GM12865 (cell line): Measurements from ENCODE around the gene PITRM1.

Experiments used
- DNase-seq: peaks from one replicate; pipeline ENCODE4 v3.0.0; 2010; ENCODE audit warnings: low read depth
- H3K4me3 ChIP-seq: 2 replicates; pipeline ENCODE4 v1.5.1; 2011; ENCODE audit warnings: mild to moderate bottlenecking, low read depth, low read length, control low read depth
- TF ChIP-seq, protein P1 (sequence below): IDR thresholded peaks from 2 replicates; pipeline ENCODE4 v1.5.1; 2011; ENCODE audit warnings: low read length, control low read depth, low read depth, inconsistent platforms; ENCODE audit not compliant: insufficient read depth; ENCODE audit errors: missing control alignments

PITRM1 gene

DNA sequence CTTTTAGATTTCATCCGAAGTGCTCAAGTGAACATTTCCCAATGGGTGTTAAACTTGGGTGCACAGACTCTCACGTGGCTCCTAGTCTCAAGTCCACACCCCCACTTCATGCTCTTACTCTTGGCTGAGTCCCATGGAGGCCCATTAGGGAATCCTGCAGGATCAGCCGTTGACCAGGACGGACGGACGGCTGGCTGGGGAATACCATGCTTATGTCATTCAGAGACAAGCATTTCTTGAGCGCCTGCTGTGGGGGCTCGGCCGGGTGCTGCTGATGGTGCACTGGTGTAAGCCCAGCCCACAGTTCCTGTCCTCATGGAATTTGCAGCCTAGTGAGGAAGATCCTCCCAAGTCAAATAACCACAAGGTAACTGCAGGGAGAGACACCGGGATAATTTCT is 44.7 kb downstream of the PITRM1 start:
- TF ChIP-seq, protein P1, sequence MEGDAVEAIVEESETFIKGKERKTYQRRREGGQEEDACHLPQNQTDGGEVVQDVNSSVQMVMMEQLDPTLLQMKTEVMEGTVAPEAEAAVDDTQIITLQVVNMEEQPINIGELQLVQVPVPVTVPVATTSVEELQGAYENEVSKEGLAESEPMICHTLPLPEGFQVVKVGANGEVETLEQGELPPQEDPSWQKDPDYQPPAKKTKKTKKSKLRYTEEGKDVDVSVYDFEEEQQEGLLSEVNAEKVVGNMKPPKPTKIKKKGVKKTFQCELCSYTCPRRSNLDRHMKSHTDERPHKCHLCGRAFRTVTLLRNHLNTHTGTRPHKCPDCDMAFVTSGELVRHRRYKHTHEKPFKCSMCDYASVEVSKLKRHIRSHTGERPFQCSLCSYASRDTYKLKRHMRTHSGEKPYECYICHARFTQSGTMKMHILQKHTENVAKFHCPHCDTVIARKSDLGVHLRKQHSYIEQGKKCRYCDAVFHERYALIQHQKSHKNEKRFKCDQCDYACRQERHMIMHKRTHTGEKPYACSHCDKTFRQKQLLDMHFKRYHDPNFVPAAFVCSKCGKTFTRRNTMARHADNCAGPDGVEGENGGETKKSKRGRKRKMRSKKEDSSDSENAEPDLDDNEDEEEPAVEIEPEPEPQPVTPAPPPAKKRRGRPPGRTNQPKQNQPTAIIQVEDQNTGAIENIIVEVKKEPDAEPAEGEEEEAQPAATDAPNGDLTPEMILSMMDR: no peak
- DNase-seq: no peak
- no peak overlapping the region for H3K4me3 ChIP-seq

DNA sequence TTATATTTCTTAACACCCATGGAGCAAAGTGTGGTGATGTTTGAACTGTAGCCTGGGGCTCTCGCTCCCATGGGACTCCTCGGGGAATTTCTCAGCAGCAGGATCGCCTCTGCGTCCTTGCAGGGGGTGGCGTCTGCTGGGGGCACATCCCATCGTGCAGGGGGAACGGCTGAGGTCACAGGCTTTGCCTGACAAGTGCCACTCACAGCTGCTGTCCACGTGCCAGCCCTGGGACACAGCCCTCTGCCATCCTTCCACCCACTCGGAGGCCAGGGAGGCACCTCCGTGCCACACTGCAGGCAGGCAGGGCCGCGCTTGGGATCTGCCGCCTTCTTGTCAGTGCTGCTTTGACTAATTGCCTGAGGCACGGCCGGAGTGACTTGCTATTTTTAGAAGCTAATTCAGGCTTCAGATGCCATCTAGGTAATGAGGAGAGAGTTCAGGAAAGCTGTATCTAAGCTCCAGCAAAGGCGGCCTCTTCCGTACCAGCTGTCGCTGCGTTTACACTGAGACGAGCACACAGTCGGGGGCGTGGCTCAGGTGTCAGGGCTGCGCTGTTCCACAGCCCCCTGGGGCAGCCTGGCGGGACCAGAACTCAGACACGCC is 45.7 kb downstream of the PITRM1 start:
- TF ChIP-seq, protein P1: no peak
- no peak overlapping the region for H3K4me3 ChIP-seq
- DNase-seq: no peak

DNA sequence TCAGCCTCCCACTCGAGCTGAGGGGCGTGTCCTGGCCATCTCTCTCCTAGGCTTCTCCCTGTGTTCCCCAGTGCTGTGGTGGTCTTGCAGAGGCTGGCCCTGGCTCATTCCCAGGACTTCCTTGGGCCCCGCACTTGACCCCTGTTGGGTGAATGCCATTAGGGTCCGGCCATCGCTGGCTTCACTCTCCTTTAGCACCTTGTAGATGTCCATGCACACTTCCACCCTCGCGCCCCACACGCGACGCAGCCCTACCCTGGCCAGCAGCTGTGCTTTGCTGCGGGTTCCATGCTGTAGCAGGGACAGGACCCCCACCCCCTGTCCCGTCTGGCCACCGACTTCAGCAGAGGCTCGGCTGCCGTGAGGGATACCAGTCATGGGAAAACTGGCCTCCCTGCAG is 46.3 kb downstream of the PITRM1 start:
- DNase-seq: no peak
- no peak overlapping the region for H3K4me3 ChIP-seq

DNA sequence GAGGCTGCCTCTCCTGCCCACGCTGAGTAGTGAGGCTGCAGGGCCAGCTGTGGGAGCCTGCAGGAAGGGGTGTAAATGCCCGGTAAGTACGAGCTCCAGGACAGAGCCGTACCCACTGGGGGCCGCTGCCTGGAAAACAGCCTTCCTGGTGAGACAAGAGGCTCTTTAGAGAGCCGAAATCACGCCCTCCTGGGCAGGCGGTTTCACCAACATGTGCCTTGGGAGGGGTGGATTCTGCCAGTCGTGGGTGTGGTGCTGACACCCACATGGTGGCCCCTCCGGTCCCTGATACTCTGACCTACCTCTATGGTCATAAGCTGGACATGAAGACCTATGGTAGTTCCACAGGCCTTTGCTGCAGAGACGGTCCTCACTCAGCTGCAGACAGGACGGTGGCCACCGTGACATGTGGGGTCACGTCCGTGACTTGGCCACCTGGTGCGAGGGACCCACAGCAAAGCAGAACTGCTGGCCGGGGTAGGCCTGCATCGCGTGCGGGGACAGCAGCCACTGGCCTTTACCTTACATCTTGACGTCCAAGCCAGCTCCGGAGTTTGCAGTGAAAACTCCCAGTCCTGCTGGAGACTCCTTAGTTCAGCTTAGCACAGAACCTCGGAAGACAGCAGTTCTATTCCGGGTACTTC is 46.9 kb downstream of the PITRM1 start:
- no peak overlapping the region for H3K4me3 ChIP-seq
- TF ChIP-seq, protein P1: no peak

More for the DNA sequence above, 46.3 kb downstream of the PITRM1 start:
- TF ChIP-seq, protein P1: no peak

DNA sequence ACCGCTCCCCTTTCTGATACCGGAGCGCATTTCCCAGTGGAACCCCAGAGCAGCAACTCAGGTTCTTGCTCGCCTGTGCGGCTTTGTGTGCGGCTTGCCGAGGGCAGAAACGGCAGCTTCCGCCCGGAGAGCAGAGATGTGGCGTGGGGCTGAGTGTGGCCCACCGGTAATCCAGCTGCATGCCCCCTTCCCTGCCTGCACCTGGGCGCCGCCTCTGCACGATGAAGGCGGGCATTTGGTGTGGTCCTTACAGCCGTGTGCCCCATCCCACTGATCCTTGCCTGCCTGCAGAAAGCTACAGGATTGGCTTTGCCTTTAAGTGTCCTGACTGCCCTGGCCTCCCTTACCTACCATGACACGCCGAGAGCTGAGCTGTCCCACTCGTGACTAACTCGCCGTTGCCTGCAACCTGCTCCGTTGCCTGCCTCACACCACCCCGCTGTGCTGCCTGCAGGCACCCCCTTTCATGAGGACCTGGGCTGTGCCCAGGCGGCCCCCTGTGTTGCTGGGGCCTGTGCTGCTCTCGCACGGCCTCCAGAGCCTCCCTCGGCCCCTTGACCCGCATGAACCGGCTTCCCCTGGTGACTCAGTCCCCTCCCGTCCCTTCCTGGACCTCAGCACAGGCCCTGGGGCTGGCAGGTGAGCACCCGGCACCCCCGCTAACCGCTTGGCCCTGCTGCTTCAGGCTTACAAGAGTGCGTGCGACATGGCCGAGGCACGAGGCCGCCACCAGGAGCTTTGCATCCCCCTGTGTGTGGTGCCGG is 48.0 kb downstream of the PITRM1 start:
- DNase-seq: no peak
- TF ChIP-seq, protein P1: no peak
- H3K4me3 ChIP-seq: no peak overlapping the region

More for the DNA sequence above, 46.9 kb downstream of the PITRM1 start:
- no peak for DNase-seq

DNA sequence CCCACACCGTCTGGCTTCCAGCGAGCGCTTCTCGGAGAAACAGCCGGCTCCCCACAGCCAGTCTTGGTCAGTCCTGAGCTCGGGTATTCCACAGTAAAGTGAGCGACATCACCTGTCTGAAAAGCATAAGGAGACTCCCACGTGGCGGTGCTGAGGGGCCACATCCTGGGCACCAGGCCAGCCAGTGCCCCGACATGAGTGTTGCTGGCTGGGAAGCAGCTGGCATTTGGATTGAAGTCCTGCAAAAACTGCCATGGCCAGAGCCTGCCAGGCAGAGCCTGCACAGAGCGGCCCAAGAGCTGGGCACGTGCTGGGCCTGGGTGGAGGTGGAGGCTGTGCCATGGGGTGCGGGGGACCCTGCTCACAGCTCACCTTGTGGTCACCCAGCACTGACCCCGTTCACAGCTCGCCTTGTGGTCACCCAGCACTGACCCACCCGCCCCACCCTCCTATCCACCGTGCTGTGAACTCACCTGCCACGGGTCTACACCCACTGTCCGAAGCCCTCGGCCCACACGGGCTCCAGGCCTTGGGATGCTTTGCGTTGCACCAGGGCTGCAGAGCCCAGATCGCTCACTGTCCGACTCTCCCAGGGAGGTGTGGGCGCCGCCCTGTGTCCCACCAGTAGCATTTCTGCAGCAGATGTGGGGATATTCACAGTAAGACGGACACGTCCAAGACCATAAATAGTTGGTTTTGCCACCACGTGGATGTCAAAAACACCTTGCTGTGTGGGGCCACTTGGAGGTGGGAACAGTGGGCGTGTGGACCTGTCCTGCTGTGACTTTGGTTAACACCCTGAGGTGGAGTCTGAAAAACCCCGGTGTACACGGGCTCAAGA is 48.8 kb downstream of the PITRM1 start:
- no peak for DNase-seq
- H3K4me3 ChIP-seq: no peak overlapping the region
- TF ChIP-seq, protein P1: no peak
